Hypothalamus (tissue), 51 donors: ENCODE measurements around the gene CDK1.

Experiments
- DNase-seq, 51 donors: peaks; one replicate each; lab custom pipeline; 2025; lab: John Stamatoyannopoulos, UW

Gene CDK1

GRCh38 chr10:60778214-60778970, at the start of gene CDK1:
Gene CDK1 (plus strand): TSS chr10:60778478. CDS start chr10:60780166, 1,688 bp downstream.
- peak; percentile 58 to 97 (median 92) for DNase-seq

- no peak for DNase-seq
Observed at GRCh38 chr10:60729106-60729505, 49.2 kb upstream of the CDK1 start.

- no peak for DNase-seq
Observed at GRCh38 chr10:60731134-60731885, 47.0 kb upstream of the CDK1 start.

GRCh38 chr10:60732198-60732806, 46.0 kb upstream of the CDK1 start:
- no peak for DNase-seq

- no peak for DNase-seq
Observed at GRCh38 chr10:60732807-60733516, 45.3 kb upstream of the CDK1 start.

- no peak for DNase-seq
Observed at GRCh38 chr10:60733517-60733822, 44.8 kb upstream of the CDK1 start.

- no peak for DNase-seq
Observed at GRCh38 chr10:60733826-60734225, 44.5 kb upstream of the CDK1 start.

GRCh38 chr10:60734226-60734625, 44.1 kb upstream of the CDK1 start:
- no peak for DNase-seq

- no peak for DNase-seq
Observed at GRCh38 chr10:60735244-60735643, 43.0 kb upstream of the CDK1 start.

GRCh38 chr10:60737242-60737641, 41.0 kb upstream of the CDK1 start:
- no peak for DNase-seq

GRCh38 chr10:60739558-60739957, 38.7 kb upstream of the CDK1 start:
- no peak for DNase-seq

GRCh38 chr10:60742512-60742911, 35.8 kb upstream of the CDK1 start:
- peak in 1 of 51 donors; percentile 1 for DNase-seq

- no peak for DNase-seq
Observed at GRCh38 chr10:60747817-60748469, 30.3 kb upstream of the CDK1 start.

GRCh38 chr10:60753152-60753551, 25.1 kb upstream of the CDK1 start:
- DNase-seq, result no peak

GRCh38 chr10:60753817-60754216, 24.5 kb upstream of the CDK1 start:
- DNase-seq, result no peak

- DNase-seq, result no peak
Observed at GRCh38 chr10:60757420-60757895, 20.8 kb upstream of the CDK1 start.

GRCh38 chr10:60759181-60759580, 19.1 kb upstream of the CDK1 start:
- no peak for DNase-seq

- DNase-seq, result no peak
Observed at GRCh38 chr10:60760711-60761210, 17.5 kb upstream of the CDK1 start.

GRCh38 chr10:60762554-60762953, 15.7 kb upstream of the CDK1 start:
- no peak for DNase-seq

GRCh38 chr10:60767424-60767823, 10.9 kb upstream of the CDK1 start:
- DNase-seq, result no peak
